HG03575 (cell line): Measurements from ENCODE around the gene CDAN1.

ENCODE experiments used
- ATAC-seq: cut with Tn5 transposase; IDR thresholded peaks from one replicate; pipeline ENCODE4 v1.9.1; 2021; ENCODE audit not compliant: unreplicated experiment, insufficient number of reproducible peaks, low FRiP score; ENCODE audit errors: extremely low read depth

CDAN1 gene

GRCh38 chr15:42735382-42736165, 1.4 kb downstream of the CDAN1 start:
- no peak for ATAC-seq

GRCh38 chr15:42734076-42734672, 2.8 kb downstream of the CDAN1 start:
- ATAC-seq, result no peak

- ATAC-seq, result no peak
These were observed 3.9 kb downstream of the CDAN1 start for GRCh38 chr15:42733027-42733426.

GRCh38 chr15:42732095-42732827, 4.7 kb downstream of the CDAN1 start:
- no peak for ATAC-seq

GRCh38 chr15:42731461-42731860, 5.5 kb downstream of the CDAN1 start:
- ATAC-seq, result no peak

- no peak for ATAC-seq
These were observed 6.4 kb downstream of the CDAN1 start for GRCh38 chr15:42730536-42730935.

- no peak for ATAC-seq
These were observed 6.8 kb downstream of the CDAN1 start for GRCh38 chr15:42730135-42730534.

GRCh38 chr15:42729409-42729808, 7.5 kb downstream of the CDAN1 start:
- no peak for ATAC-seq

- ATAC-seq, result no peak
These were observed 8.0 kb downstream of the CDAN1 start for GRCh38 chr15:42728972-42729371.

- ATAC-seq, result no peak
These were observed 8.4 kb downstream of the CDAN1 start for GRCh38 chr15:42728560-42728959.

GRCh38 chr15:42727750-42728381, 9.1 kb downstream of the CDAN1 start:
- no peak for ATAC-seq

- no peak for ATAC-seq
These were observed 10.8 kb downstream of the CDAN1 start for GRCh38 chr15:42726114-42726513.

GRCh38 chr15:42725331-42725903, 11.5 kb downstream of the CDAN1 start:
- no peak for ATAC-seq

- ATAC-seq, result no peak
These were observed 12.7 kb downstream of the CDAN1 start for GRCh38 chr15:42724276-42724675.

GRCh38 chr15:42723068-42723467, 13.9 kb downstream of the CDAN1 start:
- no peak for ATAC-seq

GRCh38 chr15:42721916-42722315, 15.0 kb downstream of the CDAN1 start:
- ATAC-seq, result no peak

GRCh38 chr15:42721016-42721415, 15.9 kb downstream of the CDAN1 start:
- ATAC-seq, result no peak

GRCh38 chr15:42720071-42720470, 16.9 kb downstream of the CDAN1 start:
- ATAC-seq, result no peak

GRCh38 chr15:42719043-42719442, 17.9 kb downstream of the CDAN1 start:
- ATAC-seq, result no peak
